Stomach (tissue), 19 donors: Measurements from ENCODE around the gene KRTAP10-10. TPM values are rescaled to one million over a fixed set of nuclear protein-coding genes. Genes with fewer than 3 reads are reported as not detected.
"Not testable (repeated sequence)": the region's sequence is repeated elsewhere in the genome, so short reads cannot be mapped to it uniquely, and the experiment has no call there.

Source experiments
- DNase-seq, 2 donors: peaks; one replicate each; pipeline versions ENCODE4 v3.0.0 to v3.0.0-alpha.2; 2013 to 2019
- H3K27ac ChIP-seq, 5 donors: fragments of 200-600 bp in 4 of 5; sonication (generic) in 4 of 5; one replicate each; pipeline ENCODE4 v1.5.1; 2013 to 2019; ENCODE audit warnings: mild to moderate bottlenecking in 1 of 5, moderate library complexity in 1 of 5
- H3K27me3 ChIP-seq, 3 donors: fragments of 200-600 bp; sonication (generic); one replicate each; pipeline ENCODE4 v1.5.1; 2017 to 2019; ENCODE audit warnings: mixed run types in 1 of 3
- H3K36me3 ChIP-seq, 4 donors: fragments of 200-600 bp; sonication (generic); 1 replicate in 3 of 4; 2 replicates in 1 of 4; pipeline ENCODE4 v1.5.1; 2016 to 2019
- H3K4me1 ChIP-seq, 4 donors: fragments of 200-600 bp; sonication (generic); one replicate each; pipeline ENCODE4 v1.5.1; 2016 to 2019
- H3K4me3 ChIP-seq, 4 donors: fragments of 200-600 bp; sonication (generic) in 3 of 4; one replicate each; pipeline ENCODE4 v1.5.1; 2016 to 2019; ENCODE audit warnings: mild to moderate bottlenecking in 1 of 4
- H3K9me3 ChIP-seq, 4 donors: fragments of 200-600 bp; sonication (generic); one replicate each; pipeline ENCODE4 v1.5.1; 2016 to 2019
- CTCF ChIP-seq, 7 experiments: fragments of 450-650 bp in 4 of 7; fragments of 200-600 bp in 3 of 7; sonication (generic) in 3 of 7; IDR thresholded peaks; one replicate each; pipeline ENCODE4 v1.5.1; 2016 to 2019; ENCODE audit warnings: antibody characterized with exemption in 7 of 7, control low read depth in 2 of 7, mild to moderate bottlenecking in 1 of 7
- EP300 ChIP-seq: sonication (generic); formaldehyde crosslinking; IDR thresholded peaks from one replicate; pipeline ENCODE4 v1.6.1; 2017; ENCODE audit warnings: antibody characterized with exemption
- POLR2A ChIP-seq, 4 donors: fragments of 450-650 bp; IDR thresholded peaks; one replicate each; pipeline ENCODE4 v1.6.1; 2016; ENCODE audit warnings: antibody characterized with exemption in 4 of 4, control low read depth in 2 of 4, mild to moderate bottlenecking in 1 of 4, moderate library complexity in 1 of 4
- POLR2AphosphoS5 ChIP-seq, 3 donors: sonication (generic); formaldehyde crosslinking; IDR thresholded peaks; one replicate each; pipeline ENCODE4 v1.6.1; 2016; ENCODE audit warnings: antibody characterized with exemption in 3 of 3
- WGBS, 5 donors: extraction: QIAGEN DNeasy Blood & Tissue Kit in 3 of 5; methylation state at CpG; one replicate each; pipeline versions ENCODE4 v1.1.5 to v1.1.7; 2013 to 2018; 5-methylcytosine and 5-hydroxymethylcytosine counted together
- intact Hi-C: fragments of 100-400 bp; cut with DNase I; formaldehyde crosslinking; loops from one replicate; pipeline ENCODE4 v1.15.1; 2023; ENCODE audit warnings: low total_unique reads
- long read RNA-seq, 10 donors: transcript quantifications; one replicate each; lab custom pipeline, GENCODE V29; 2026
- polyA plus RNA-seq, 3 donors: library from polyadenylated mRNA; stranded (reverse); fragments of 200-250 nt; gene quantifications; one replicate each; pipeline ENCODE4 v1.2.3, GENCODE V29; 2013
- total RNA-seq, 5 donors: library from RNA; depleted of rRNA; stranded (reverse); fragments of >200 nt; gene quantifications; one replicate each; pipeline versions ENCODE4 v1.1.0 to v1.2.3, GENCODE V29; 2014 to 2016
- donor health status: healthy with polysubstance abuse.
- donor health status: Bipolar disorder and iron deficiency.
- donor health status: healthy.

Gene KRTAP10-10
- total RNA-seq (not detected), polyA plus RNA-seq (not detected)
- long read RNA-seq, donor 1 = 0 reads
- long read RNA-seq, donor 2 = 0 reads
- long read RNA-seq, donor 3 = 0 reads
- long read RNA-seq, donor 4 = 0 reads
- long read RNA-seq, donor 5 = 0 reads
- long read RNA-seq, donor 6 = 0 reads
- long read RNA-seq, donor 7 = 0 reads
- long read RNA-seq, donor 8 = 0 reads
- long read RNA-seq, donor 9 = 0 reads
- long read RNA-seq, donor 10 = 0 reads

- DNase-seq = peak in 1 of 2 donors; percentile 17
- intact Hi-C loops = no loop called here
- Histone ChIP-seq H3K27me3 (peaks cover 0 to 53% (median 23%) of the 10 kb centered on the region in 3 donors), H3K4me3 (no peak within 1 kb of the TSS), H3K36me3 (no peaks in the 10 kb centered on the region), H3K9me3 (peaks cover 0 to 27% (median 20%) of the 10 kb centered on the region in 4 donors), H3K27ac (no peak within 1 kb of the TSS), H3K4me1 (no peaks in the 10 kb centered on the region)
- TF ChIP-seq POLR2A (IDR thresholded peaks at IDR 0.05) = no peak
- TF ChIP-seq POLR2AphosphoS5 (IDR thresholded peaks at IDR 0.05) = no peak
- TF ChIP-seq EP300 = no peak
- 26 to 54% (median 51%) methylated on average over 5 to 21 of the region's 21 CpGs for WGBS, 5 donors
These were observed at the start of gene KRTAP10-10 for GRCh38 chr21:44637018-44637850. Gene KRTAP10-10, plus strand, starts transcription at chr21:44637356. Its CDS starts 62 bp downstream, at chr21:44637418.

GRCh38 chr21:44589094-44589493 lies 48.1 kb upstream of the KRTAP10-10 start:
- intact Hi-C loops = no loop called here
- 83 to 100% (median 93%) methylated on average over 2 of the region's 2 CpGs for WGBS, 5 donors
- H3K4me1 ChIP-seq = no peaks in the 10 kb centered on the region
- H3K4me3 ChIP-seq = no peak overlapping the region
- H3K27ac ChIP-seq = no peak overlapping the region
- peaks cover 0 to 66% (median 10%) of the 10 kb centered on the region in 3 donors for H3K27me3 ChIP-seq
- H3K36me3 ChIP-seq = no peaks in the 10 kb centered on the region
- no peak for DNase-seq
- TF ChIP-seq EP300 (no peak), POLR2AphosphoS5 (IDR thresholded peaks at IDR 0.05) (no peak), POLR2A (IDR thresholded peaks at IDR 0.05) (no peak), CTCF (IDR thresholded peaks at IDR 0.05) (no peak)
- peaks cover 0 to 8% (median 0%) of the 10 kb centered on the region in 4 donors for H3K9me3 ChIP-seq

- WGBS, 5 donors = 66 to 79% (median 72%) methylated on average over 18 to 24 of the region's 24 CpGs
- Histone ChIP-seq H3K4me1 (no peaks in the 10 kb centered on the region), H3K9me3 (peaks cover 0 to 8% (median 0%) of the 10 kb centered on the region in 4 donors), H3K4me3 (no peak overlapping the region), H3K36me3 (no peaks in the 10 kb centered on the region), H3K27ac (no peak overlapping the region), H3K27me3 (peaks cover 0 to 60% (median 10%) of the 10 kb centered on the region in 3 donors)
- intact Hi-C loops = no loop called here
- TF ChIP-seq POLR2A (IDR thresholded peaks at IDR 0.05) (no peak), EP300 (no peak), CTCF (IDR thresholded peaks at IDR 0.05) (no peak), POLR2AphosphoS5 (IDR thresholded peaks at IDR 0.05) (no peak)
- DNase-seq = no peak
These were observed 47.4 kb upstream of the KRTAP10-10 start for GRCh38 chr21:44589586-44590305.

- H3K27me3 ChIP-seq = peaks cover 0 to 56% (median 10%) of the 10 kb centered on the region in 3 donors
- intact Hi-C loops = no loop called here
- H3K9me3 ChIP-seq = peaks cover 0 to 7% (median 0%) of the 10 kb centered on the region in 4 donors
- DNase-seq = no peak
- H3K4me1 ChIP-seq = no peaks in the 10 kb centered on the region
- no peak overlapping the region for H3K27ac ChIP-seq
- TF ChIP-seq POLR2AphosphoS5 (IDR thresholded peaks at IDR 0.05) (no peak), EP300 (no peak)
- no peaks in the 10 kb centered on the region for H3K36me3 ChIP-seq
- H3K4me3 ChIP-seq = no peak overlapping the region
- 75 to 87% (median 76%) methylated on average over 10 of the region's 10 CpGs for WGBS, 5 donors
These were observed 46.8 kb upstream of the KRTAP10-10 start for GRCh38 chr21:44590311-44590721.

GRCh38 chr21:44590897-44591800 lies 46.0 kb upstream of the KRTAP10-10 start:
- H3K9me3 ChIP-seq, DNase-seq, H3K4me1 ChIP-seq, H3K4me3 ChIP-seq, H3K27ac ChIP-seq, H3K36me3 ChIP-seq, intact Hi-C loops: not testable (repeated sequence)
- 53 to 64% (median 62%) methylated on average over 15 to 18 of the region's 19 CpGs for WGBS, 5 donors
- peaks cover 0 to 50% (median 5%) of the 10 kb centered on the region in 3 donors for H3K27me3 ChIP-seq

GRCh38 chr21:44591801-44592130 lies 45.4 kb upstream of the KRTAP10-10 start:
- DNase-seq, H3K9me3 ChIP-seq, H3K4me3 ChIP-seq, H3K4me1 ChIP-seq, H3K27ac ChIP-seq, intact Hi-C loops, H3K36me3 ChIP-seq: not testable (repeated sequence)
- H3K27me3 ChIP-seq = peaks cover 0 to 49% (median 3%) of the 10 kb centered on the region in 3 donors
- 10 to 43% (median 26%) methylated on average over 2 to 4 of the region's 4 CpGs for WGBS, 5 donors
